Breast epithelium (tissue), 4 donors: ENCODE data around the gene MYH7. TPM values are rescaled to one million over a fixed set of nuclear protein-coding genes. Genes with fewer than 3 reads are reported as not detected.

Experiments
- DNase-seq, 2 donors: peaks; one replicate each; pipeline ENCODE4 v3.0.0-alpha.2; 2019; ENCODE audit warnings: low spot score in 2 of 2
- H3K27ac ChIP-seq, 2 donors: fragments of 200-600 bp; sonication (generic) in 1 of 2; one replicate each; pipeline ENCODE4 v1.5.1; 2016 to 2019; ENCODE audit warnings: mild to moderate bottlenecking in 1 of 2
- H3K27me3 ChIP-seq, 2 donors: fragments of 200-600 bp; sonication (generic) in 1 of 2; one replicate each; pipeline versions ENCODE4 v1.5.1 to v1.6.0; 2017 to 2019; ENCODE audit warnings: control low read depth in 1 of 2, mild to moderate bottlenecking in 1 of 2
- H3K36me3 ChIP-seq: fragments of 200-600 bp; one replicate; pipeline ENCODE4 v1.5.1; 2019
- H3K4me1 ChIP-seq, 2 donors: fragments of 200-600 bp; sonication (generic); one replicate each; pipeline ENCODE4 v1.5.1; 2016 to 2019; ENCODE audit warnings: control low read depth in 1 of 2
- H3K4me3 ChIP-seq, 3 donors: fragments of 200-600 bp; sonication (generic); 1 replicate in 2 of 3; 2 replicates in 1 of 3; pipeline ENCODE4 v1.5.1; 2016 to 2019; ENCODE audit warnings: mild to moderate bottlenecking in 3 of 3, moderate library complexity in 2 of 3
- H3K9me3 ChIP-seq, 2 donors: fragments of 200-600 bp; sonication (generic) in 1 of 2; one replicate each; pipeline ENCODE4 v1.5.1; 2016 to 2019; ENCODE audit warnings: control low read depth in 1 of 2
- CTCF ChIP-seq, 3 donors: fragments of 450-650 bp; IDR thresholded peaks; one replicate each; pipeline ENCODE4 v1.5.1; 2016 to 2017; ENCODE audit warnings: antibody characterized with exemption in 3 of 3, mild to moderate bottlenecking in 3 of 3, moderate library complexity in 3 of 3
- POLR2A ChIP-seq: fragments of 450-650 bp; IDR thresholded peaks from one replicate; pipeline ENCODE4 v1.6.1; 2016; ENCODE audit warnings: antibody characterized with exemption, mild to moderate bottlenecking, moderate library complexity
- POLR2AphosphoS5 ChIP-seq, 3 donors: sonication (generic); formaldehyde crosslinking; IDR thresholded peaks; one replicate each; pipeline ENCODE4 v1.6.1; 2017; ENCODE audit warnings: antibody characterized with exemption in 3 of 3
- intact Hi-C: fragments of 100-400 bp; cut with DNase I; formaldehyde crosslinking; loops from one replicate; pipeline ENCODE4 v1.15.1; 2023; ENCODE audit warnings: low total_unique reads
- total RNA-seq, 3 donors: library from RNA; depleted of rRNA; stranded (reverse); fragments of >200 nt; gene quantifications; one replicate each; pipeline ENCODE4 v1.1.0, GENCODE V29; 2016

Gene MYH7
- total RNA-seq, 3 donors from 2014 or later, result not detected

GRCh38 chr14:23408307-23408630 lies 27.2 kb downstream of the MYH7 start:
- intact Hi-C loops, result no loop called here
- DNase-seq, result no peak
- TF ChIP-seq POLR2A (no peak), POLR2AphosphoS5 (IDR thresholded peaks at IDR 0.05) (no peak), CTCF (IDR thresholded peaks at IDR 0.05) (no peak)
- H3K27ac ChIP-seq, result no peak overlapping the region
- no peaks in the 10 kb centered on the region for H3K36me3 ChIP-seq
- H3K9me3 ChIP-seq, result no peaks in the 10 kb centered on the region
- H3K4me3 ChIP-seq, result no peak overlapping the region
- peaks cover 0 to 37% of the 10 kb centered on the region in 2 donors for H3K27me3 ChIP-seq
- H3K4me1 ChIP-seq, result no peaks in the 10 kb centered on the region

GRCh38 chr14:23407516-23408306 lies 27.7 kb downstream of the MYH7 start, which contains the start of gene MYH6:
TSS of gene MYH6 (minus strand) at chr14:23408273. CDS start at chr14:23407223, 1,050 bp downstream.
- peaks cover 0 to 37% of the 10 kb centered on the region in 2 donors for H3K27me3 ChIP-seq
- intact Hi-C loops, result no loop called here

GRCh38 chr14:23406725-23407355 lies 28.6 kb downstream of the MYH7 start:
- no peak overlapping the region for H3K27ac ChIP-seq
- intact Hi-C loops, result no loop called here
- H3K27me3 ChIP-seq, result peaks cover 0 to 45% of the 10 kb centered on the region in 2 donors

More at GRCh38 chr14:23407516-23408306, 27.7 kb downstream of the MYH7 start, which contains the start of gene MYH6:
- Histone ChIP-seq H3K27ac (no peak within 1 kb of the TSS), H3K36me3 (no peaks in the 10 kb centered on the region), H3K4me1 (no peaks in the 10 kb centered on the region), H3K4me3 (no peak within 1 kb of the TSS), H3K9me3 (no peaks in the 10 kb centered on the region)
- no peak for DNase-seq
- TF ChIP-seq CTCF (IDR thresholded peaks at IDR 0.05) (no peak), POLR2A (no peak), POLR2AphosphoS5 (IDR thresholded peaks at IDR 0.05) (no peak)

GRCh38 chr14:23406244-23406643 lies 29.2 kb downstream of the MYH7 start:
- Histone ChIP-seq H3K27ac (no peak overlapping the region), H3K4me3 (no peak overlapping the region), H3K36me3 (no peaks in the 10 kb centered on the region), H3K9me3 (no peaks in the 10 kb centered on the region), H3K4me1 (no peaks in the 10 kb centered on the region), H3K27me3 (peaks cover 0 to 42% of the 10 kb centered on the region in 2 donors)
- TF ChIP-seq POLR2AphosphoS5 (IDR thresholded peaks at IDR 0.05), result no peak
- TF ChIP-seq POLR2A, result no peak
- no peak for TF ChIP-seq CTCF (IDR thresholded peaks at IDR 0.05)
- no peak for DNase-seq
- intact Hi-C loops, result no loop called here

More at GRCh38 chr14:23406725-23407355, 28.6 kb downstream of the MYH7 start:
- Histone ChIP-seq H3K9me3 (no peaks in the 10 kb centered on the region), H3K4me3 (no peak overlapping the region), H3K4me1 (no peaks in the 10 kb centered on the region), H3K36me3 (no peaks in the 10 kb centered on the region)
- DNase-seq, result no peak
- no peak for TF ChIP-seq POLR2A
- no peak for TF ChIP-seq POLR2AphosphoS5 (IDR thresholded peaks at IDR 0.05)
- TF ChIP-seq CTCF (IDR thresholded peaks at IDR 0.05), result no peak

GRCh38 chr14:23405516-23406025 lies 29.9 kb downstream of the MYH7 start:
- intact Hi-C loops, result no loop called here
- Histone ChIP-seq H3K4me1 (no peaks in the 10 kb centered on the region), H3K27ac (no peak overlapping the region), H3K27me3 (peaks cover 0 to 42% of the 10 kb centered on the region in 2 donors), H3K4me3 (no peak overlapping the region), H3K9me3 (no peaks in the 10 kb centered on the region), H3K36me3 (no peaks in the 10 kb centered on the region)
- TF ChIP-seq POLR2AphosphoS5 (IDR thresholded peaks at IDR 0.05) (no peak), CTCF (IDR thresholded peaks at IDR 0.05) (no peak), POLR2A (no peak)
- no peak for DNase-seq
